H9 (cell line): ENCODE measurements around the gene DLK2. TPM values are rescaled to one million over a fixed set of nuclear protein-coding genes. Genes with fewer than 3 reads are reported as not detected.
"Not testable (repeated sequence)": the region's sequence is repeated elsewhere in the genome, so short reads cannot be mapped to it uniquely, and the experiment has no call there.

Experiments
- DNase-seq: peaks from one replicate; pipeline ENCODE4 v3.0.0-alpha.2; 2017
- H2AFZ ChIP-seq: one replicate; pipeline ENCODE4 v1.6.1; 2013; ENCODE audit warnings: mild to moderate bottlenecking, low read length, control low read depth, moderate library complexity
- H2AK5ac ChIP-seq: 2 replicates; pipeline ENCODE4 v1.6.1; 2013; ENCODE audit warnings: low read length, control low read depth, mixed read lengths; ENCODE audit not compliant: insufficient read length
- H2BK120ac ChIP-seq: one replicate; pipeline ENCODE4 v1.6.1; 2013; ENCODE audit warnings: low read depth, mild to moderate bottlenecking, low read length, control low read depth, inconsistent platforms; ENCODE audit not compliant: poor library complexity, severe bottlenecking
- H2BK12ac ChIP-seq: 2 replicates; pipeline ENCODE4 v1.6.1; 2013; ENCODE audit warnings: low read length, control low read depth, mixed read lengths, low read depth; ENCODE audit not compliant: insufficient read length
- H2BK15ac ChIP-seq: 2 replicates; pipeline ENCODE4 v1.6.1; 2013; ENCODE audit warnings: low read depth, low read length, control low read depth
- H2BK20ac ChIP-seq: one replicate; pipeline ENCODE4 v1.6.1; 2013; ENCODE audit warnings: low read depth, mild to moderate bottlenecking, low read length, control low read depth, inconsistent platforms; ENCODE audit not compliant: poor library complexity, severe bottlenecking
- H2BK5ac ChIP-seq: 2 replicates; pipeline ENCODE4 v1.6.1; 2013; ENCODE audit warnings: low read length, control low read depth, mixed read lengths; ENCODE audit not compliant: insufficient read length
- H3K14ac ChIP-seq: 2 replicates; pipeline ENCODE4 v1.6.1; 2013; ENCODE audit warnings: low read length, control low read depth; ENCODE audit not compliant: insufficient read depth
- H3K18ac ChIP-seq: 2 replicates; pipeline ENCODE4 v1.6.1; 2013; ENCODE audit warnings: low read depth, mild to moderate bottlenecking, mixed read lengths, low read length, control low read depth; ENCODE audit not compliant: insufficient read length
- H3K23ac ChIP-seq: 2 replicates; pipeline ENCODE4 v1.6.1; 2013; ENCODE audit warnings: low read length, control low read depth, mixed read lengths, low read depth; ENCODE audit not compliant: insufficient read length
- H3K23me2 ChIP-seq: 2 replicates; pipeline ENCODE4 v1.6.1; 2013; ENCODE audit warnings: low read depth, mild to moderate bottlenecking, mixed read lengths, low read length, control low read depth; ENCODE audit not compliant: insufficient read length, poor library complexity, severe bottlenecking
- H3K27ac ChIP-seq: 2 replicates; pipeline ENCODE4 v1.5.1; 2013; ENCODE audit warnings: low read length, control low read depth, mixed read lengths, low read depth; ENCODE audit not compliant: insufficient read length
- H3K27me3 ChIP-seq: 2 replicates; pipeline ENCODE4 v1.6.1; 2013; ENCODE audit warnings: low read length, control low read depth, inconsistent platforms; ENCODE audit not compliant: insufficient read depth
- H3K4ac ChIP-seq: 2 replicates; pipeline ENCODE4 v1.6.1; 2013; ENCODE audit warnings: low read depth, mild to moderate bottlenecking, control low read depth, inconsistent platforms, low read length, moderate library complexity
- H3K4me1 ChIP-seq: 2 replicates; pipeline ENCODE4 v1.6.1; 2013; ENCODE audit warnings: low read length, control low read depth, inconsistent platforms; ENCODE audit not compliant: insufficient read depth
- H3K4me2 ChIP-seq: 2 replicates; pipeline ENCODE4 v1.6.1; 2013; ENCODE audit warnings: low read length, control low read depth, mixed read lengths; ENCODE audit not compliant: insufficient read length, insufficient read depth
- H3K56ac ChIP-seq: 2 replicates; pipeline ENCODE4 v1.6.1; 2013; ENCODE audit warnings: low read depth, mild to moderate bottlenecking, mixed read lengths, low read length, control low read depth; ENCODE audit not compliant: insufficient read length
- H3K79me1 ChIP-seq: 2 replicates; pipeline ENCODE4 v1.6.1; 2013; ENCODE audit warnings: low read depth, mild to moderate bottlenecking, moderate library complexity, low read length, control low read depth, inconsistent platforms; ENCODE audit not compliant: insufficient read depth, poor library complexity, severe bottlenecking
- H3K79me2 ChIP-seq: 2 replicates; pipeline ENCODE4 v1.6.1; 2013; ENCODE audit warnings: low read length, control low read depth, inconsistent platforms; ENCODE audit not compliant: insufficient read depth
- H3K9ac ChIP-seq: 2 replicates; pipeline ENCODE4 v1.6.1; 2013; ENCODE audit warnings: low read length, control low read depth, mixed read lengths; ENCODE audit not compliant: insufficient read length; ENCODE audit errors: extremely low read depth
- H3K9me3 ChIP-seq: one replicate; pipeline ENCODE4 v1.6.1; 2013; ENCODE audit warnings: low read depth, low read length, inconsistent platforms; ENCODE audit not compliant: control insufficient read depth
- H3T11ph ChIP-seq: one replicate; pipeline ENCODE4 v1.6.1; 2013; ENCODE audit warnings: mild to moderate bottlenecking, low read length, control low read depth, inconsistent platforms
- H4K20me1 ChIP-seq: one replicate; pipeline ENCODE4 v1.6.1; 2013; ENCODE audit not compliant: control insufficient read depth, insufficient read length, insufficient read depth
- H4K5ac ChIP-seq: 2 replicates; pipeline ENCODE4 v1.6.1; 2013; ENCODE audit warnings: low read depth, mild to moderate bottlenecking, mixed read lengths, low read length, control low read depth; ENCODE audit not compliant: insufficient read length
- H4K8ac ChIP-seq: replicated peaks from 2 replicates; pipeline ENCODE4 v1.6.1; 2013; ENCODE audit warnings: low read length, control low read depth, mixed read lengths, low read depth; ENCODE audit not compliant: insufficient read length
- H4K91ac ChIP-seq: 2 replicates; pipeline ENCODE4 v1.6.1; 2013; ENCODE audit warnings: low read depth, mild to moderate bottlenecking, moderate library complexity, mixed read lengths, low read length, control low read depth; ENCODE audit not compliant: insufficient read length
- H3K27ac Mint-ChIP-seq, 3 experiments: 2 replicates in 2 of 3; 3 replicates in 1 of 3; pipeline ENCODE4 v1.8.0; 2020 to 2021; ENCODE audit warnings: mixed read lengths in 3 of 3, mild to moderate bottlenecking in 1 of 3, moderate library complexity in 1 of 3
- H3K27me3 Mint-ChIP-seq: 2 replicates; pipeline ENCODE4 v1.8.0; 2021; ENCODE audit warnings: low read depth, mild to moderate bottlenecking, moderate library complexity, mixed read lengths
- H3K36me3 Mint-ChIP-seq, 3 experiments: 2 replicates in 2 of 3; 3 replicates in 1 of 3; pipeline ENCODE4 v1.8.0; 2020 to 2021; ENCODE audit warnings: low read depth in 3 of 3, mixed read lengths in 3 of 3; ENCODE audit not compliant: insufficient read depth in 1 of 3
- H3K4me1 Mint-ChIP-seq, 2 experiments: 2 replicates each; pipeline ENCODE4 v1.8.0; 2020; ENCODE audit warnings: mixed read lengths in 2 of 2
- H3K4me3 Mint-ChIP-seq, 2 experiments: 2 replicates in 1 of 2; 3 replicates in 1 of 2; pipeline ENCODE4 v1.8.0; 2020 to 2021; ENCODE audit warnings: mild to moderate bottlenecking in 2 of 2, mixed read lengths in 2 of 2, moderate library complexity in 1 of 2
- H3K9me3 Mint-ChIP-seq, 2 experiments: 2 replicates in 1 of 2; 3 replicates in 1 of 2; pipeline ENCODE4 v1.8.0; 2020; ENCODE audit warnings: mild to moderate bottlenecking in 2 of 2, mixed read lengths in 2 of 2, moderate library complexity in 1 of 2
- CTCF ChIP-seq: fragments of 200-600 bp; sonication (generic); conservative IDR thresholded peaks from 3 replicates; pipeline ENCODE4 v1.8.0; 2021; ENCODE audit warnings: antibody characterized with exemption, mild to moderate bottlenecking
- WGBS: extraction: QIAGEN DNeasy Blood & Tissue Kit; methylation state at CpG from one replicate; pipeline ENCODE4 v1.1.7; 2013; ENCODE audit warnings: missing lambda C conversion rate, low lambda C conversion rate, mixed read lengths; ENCODE audit not compliant: insufficient read length; ENCODE audit errors: extremely low coverage; 5-methylcytosine and 5-hydroxymethylcytosine counted together
- total RNA-seq: library from RNA; stranded (reverse); gene quantifications from 2 replicates; pipeline ENCODE4 v1.2.1, GENCODE V29; 2021

Gene DLK2
- total RNA-seq, 1 experiment from 2014 or later = 0.96 TPM

- H3K9me3 Mint-ChIP-seq = peaks cover 0 to 2% of the 10 kb centered on the region in 2 experiments; a peak in 1 of 5 replicates
- Histone ChIP-seq H2BK15ac (no peak overlapping the region), H3K14ac (no peak overlapping the region), H3K4me2 (no peak overlapping the region), H4K20me1 (no peaks in the 10 kb centered on the region), H3K56ac (no peak overlapping the region), H2BK120ac (no peak overlapping the region), H3K9me3 (no peaks in the 10 kb centered on the region), H3K4me1 (no peaks in the 10 kb centered on the region), H3K27me3 (no peaks in the 10 kb centered on the region), H2AK5ac (no peak overlapping the region), H3K4ac (no peak overlapping the region), H4K5ac (no peak overlapping the region), H4K91ac (no peak overlapping the region), H3T11ph (no peak overlapping the region), H3K18ac (no peak overlapping the region), H2BK20ac (no peak overlapping the region), H2BK5ac (no peak overlapping the region), H3K9ac (no peak overlapping the region), H3K79me1 (no peaks in the 10 kb centered on the region), H2AFZ (no peak overlapping the region), H3K23ac (no peak overlapping the region), H3K27ac (no peak overlapping the region), H3K79me2 (no peaks in the 10 kb centered on the region), H2BK12ac (no peak overlapping the region), H3K23me2 (no peaks in the 10 kb centered on the region), H4K8ac (no peak overlapping the region)
- peaks cover 9% of the 10 kb centered on the region; the same call in 1 of the 2 replicates for H3K27me3 Mint-ChIP-seq
- no peaks in the 10 kb centered on the region for H3K4me1 Mint-ChIP-seq
- WGBS = no CpG with 5 or more reads among the region's 5 CpGs
- H3K27ac Mint-ChIP-seq = no peak overlapping the region
- TF ChIP-seq CTCF = no peak
- H3K4me3 Mint-ChIP-seq = no peak overlapping the region
- no peak for DNase-seq
- H3K36me3 Mint-ChIP-seq = no peaks in the 10 kb centered on the region
Observed at GRCh38 chr6:43412541-43412940, 42.8 kb downstream of the DLK2 start.

- not testable (repeated sequence) for H3K9me3 ChIP-seq, H3K4me1 ChIP-seq, H2BK20ac ChIP-seq, H3K27me3 ChIP-seq, H3K56ac ChIP-seq, H2AK5ac ChIP-seq, H2AFZ ChIP-seq, H2BK5ac ChIP-seq, H3K23ac ChIP-seq, H4K20me1 ChIP-seq, H3K27ac ChIP-seq, H3K27ac Mint-ChIP-seq, H3K27me3 Mint-ChIP-seq, H3K9ac ChIP-seq, H3K18ac ChIP-seq, H3K79me2 ChIP-seq, H2BK15ac ChIP-seq, H4K8ac ChIP-seq, H3K36me3 Mint-ChIP-seq, H3K4ac ChIP-seq, H3T11ph ChIP-seq, H3K23me2 ChIP-seq, H2BK12ac ChIP-seq, H3K4me2 ChIP-seq, H3K4me1 Mint-ChIP-seq, H4K91ac ChIP-seq, H3K9me3 Mint-ChIP-seq, H2BK120ac ChIP-seq, H3K14ac ChIP-seq, H4K5ac ChIP-seq, H3K4me3 Mint-ChIP-seq, DNase-seq, H3K79me1 ChIP-seq
- WGBS = no CpG with 5 or more reads among the region's 1 CpG
Observed at GRCh38 chr6:43410776-43411175, 44.6 kb downstream of the DLK2 start.
